Endothelial cell of umbilical vein (primary cell): ENCODE data around the gene OPRM1. TPM values are rescaled to one million over a fixed set of nuclear protein-coding genes. Genes with fewer than 3 reads are reported as not detected.

Experiments
- BruUV-seq: library from RNA; stranded (reverse); fragments of 400-500 nt; replicated peaks from 2 replicates; lab custom pipeline; 2021; lab: Mats Ljungman, UMichigan
- CTCF ChIA-PET: fragments of 300-600, 350-600 bp; sonication (Branson Sonifier 250); formaldehyde crosslinking; loops from one replicate; lab custom pipeline; 2021; ENCODE audit warnings: antibody characterized with exemption, inconsistent platforms; lab: Charles Lee
- POLR2A ChIA-PET: fragments of 300-600, 350-600 bp; sonication (Branson Sonifier 250); formaldehyde crosslinking; loops from one replicate; lab custom pipeline; 2021; ENCODE audit warnings: antibody characterized with exemption, inconsistent platforms; lab: Charles Lee
- DNase-seq: peaks from one replicate; pipeline ENCODE4 v3.0.0-alpha.2; 2011; ENCODE audit warnings: low read depth, low spot score
- FAIRE-seq: peaks from 2 replicates; lab custom pipeline; 2011; peaks lifted over from hg19 to GRCh38; lab: Jason Lieb, UNC
- H2AFZ ChIP-seq: 2 replicates; pipeline ENCODE4 v1.6.0; 2012; ENCODE audit warnings: low read depth, low read length, control low read depth, inconsistent platforms
- H3K27ac ChIP-seq: 2 replicates; pipeline ENCODE4 v1.5.1; 2011; ENCODE audit warnings: low read depth, mild to moderate bottlenecking, control low read depth, low read length, moderate library complexity; ENCODE audit not compliant: insufficient read depth
- H3K27me3 ChIP-seq, 2 experiments: 2 replicates each; pipeline versions ENCODE4 v1.6.0 to v1.6.1; 2011; ENCODE audit warnings: low read length in 2 of 2, mixed read lengths in 1 of 2; ENCODE audit not compliant: control insufficient read depth in 2 of 2, insufficient read depth in 2 of 2
- H3K36me3 ChIP-seq, 2 experiments: 2 replicates in 1 of 2; 3 replicates in 1 of 2; pipeline ENCODE4 v1.5.1; 2011; ENCODE audit warnings: low read length in 2 of 2, mild to moderate bottlenecking in 1 of 2, moderate library complexity in 1 of 2; ENCODE audit not compliant: control insufficient read depth in 2 of 2, insufficient read depth in 2 of 2; ENCODE audit errors: extremely low read depth in 1 of 2
- H3K4me1 ChIP-seq: 3 replicates; pipeline ENCODE4 v1.5.1; 2011; ENCODE audit warnings: mild to moderate bottlenecking, low read length; ENCODE audit not compliant: control insufficient read depth, insufficient read depth; ENCODE audit errors: extremely low read depth
- H3K4me2 ChIP-seq: 2 replicates; pipeline ENCODE4 v1.6.1; 2011; ENCODE audit warnings: low read length, control low read depth, mixed read lengths; ENCODE audit not compliant: insufficient read depth
- H3K4me3 ChIP-seq, 3 experiments: fragments of 200-600 bp in 1 of 3; sonication (generic), shearing (Covaris generic) in 1 of 3; replicated peaks in 1 of 3; 2 replicates each; pipeline ENCODE4 v1.5.1; 2011 to 2016; ENCODE audit warnings: control low read depth in 3 of 3, low read length in 3 of 3, mild to moderate bottlenecking in 2 of 3, inconsistent platforms in 1 of 3, low read depth in 1 of 3, moderate library complexity in 1 of 3; ENCODE audit not compliant: insufficient read depth in 1 of 3
- H3K79me2 ChIP-seq: 2 replicates; pipeline ENCODE4 v1.6.0; 2012; ENCODE audit warnings: low read length, inconsistent platforms; ENCODE audit not compliant: control insufficient read depth, insufficient read depth
- H3K9ac ChIP-seq: replicated peaks from 2 replicates; pipeline ENCODE3; 2011; ENCODE audit warnings: low read length, control low read depth; ENCODE audit not compliant: insufficient read depth; ENCODE audit errors: extremely low read depth
- H3K9me1 ChIP-seq: replicated peaks from 3 replicates; pipeline ENCODE4 v1.6.0; 2011; ENCODE audit warnings: mild to moderate bottlenecking, low read length; ENCODE audit not compliant: control insufficient read depth, insufficient read depth; ENCODE audit errors: extremely low read depth
- H3K9me3 ChIP-seq: replicated peaks from 2 replicates; pipeline ENCODE4 v1.5.1; 2012; ENCODE audit warnings: low read length, inconsistent platforms; ENCODE audit not compliant: control insufficient read depth, insufficient read depth
- H4K20me1 ChIP-seq: replicated peaks from 2 replicates; pipeline ENCODE3; 2011; ENCODE audit warnings: mild to moderate bottlenecking, low read length; ENCODE audit not compliant: control insufficient read depth, insufficient read depth; ENCODE audit errors: extremely low read depth
- EZH2 ChIP-seq: IDR thresholded peaks from 2 replicates; pipeline ENCODE4 v1.6.1; 2012; ENCODE audit warnings: borderline replicate concordance, low read depth, mild to moderate bottlenecking, moderate library complexity, low read length, inconsistent platforms; ENCODE audit not compliant: severe bottlenecking
- FOS ChIP-seq: IDR thresholded peaks from 2 replicates; pipeline ENCODE4 v1.6.1; 2011; ENCODE audit warnings: mild to moderate bottlenecking, low read length, moderate library complexity, borderline replicate concordance; ENCODE audit not compliant: insufficient read depth
- GATA2 ChIP-seq: IDR thresholded peaks from 2 replicates; pipeline ENCODE4 v1.7.0; 2011; ENCODE audit warnings: low read depth, mild to moderate bottlenecking, moderate library complexity, mixed read lengths, low read length; ENCODE audit not compliant: insufficient read length, insufficient read depth
- JUN ChIP-seq: IDR thresholded peaks from 2 replicates; pipeline ENCODE4 v1.6.1; 2011; ENCODE audit warnings: borderline replicate concordance, low read depth; ENCODE audit not compliant: insufficient read length, insufficient read depth
- MYC ChIP-seq: IDR thresholded peaks from one replicate; pipeline ENCODE4 v1.6.1; 2011; ENCODE audit warnings: mild to moderate bottlenecking, low read depth, low read length
- POLR2A ChIP-seq: IDR thresholded peaks from 2 replicates; pipeline ENCODE4 v1.6.1; 2012; ENCODE audit warnings: low read depth, mild to moderate bottlenecking, control low read depth, low read length
- POLR2AphosphoS5 ChIP-seq: IDR thresholded peaks from 2 replicates; pipeline ENCODE4 v1.6.1; 2012; ENCODE audit warnings: low read depth, mild to moderate bottlenecking, control low read depth, low read length, moderate library complexity; ENCODE audit not compliant: insufficient read depth
- dilution Hi-C: fragments of 300-500 bp; cut with MboI; formaldehyde crosslinking; loops from one replicate; pipeline ENCODE4 v1.15.0; 2019; ENCODE audit warnings: low sequenced_read_pairs; ENCODE audit not compliant: extremely low pct_ligation_motif_present
- intact Hi-C: fragments of 100-400 bp; cut with micrococcal nuclease; formaldehyde crosslinking; loops from one replicate; pipeline ENCODE4 v1.10.0; 2022
- polyA plus RNA-seq, 4 experiments: library from polyadenylated mRNA; depleted of rRNA in 3 of 4; stranded (reverse) in 3 of 4; unstranded in 1 of 4; fragments of >200 nt; gene quantifications; 2 replicates each; pipeline versions ENCODE4 v1.2.1 to v1.2.3, GENCODE V29; 2011 to 2012; ENCODE audit warnings: missing spikeins in 1 of 4
- total RNA-seq: library from RNA; stranded (reverse); gene quantifications from 2 replicates; pipeline ENCODE4 v1.2.3, GENCODE V29; 2021
- TF ChIP-seq, protein P1 (sequence below), 2 donors: IDR thresholded peaks; 1 replicate in 1 of 2; 2 replicates in 1 of 2; pipeline ENCODE4 v1.5.1; 2011; ENCODE audit warnings: low read length in 2 of 2, mild to moderate bottlenecking in 2 of 2, moderate library complexity in 2 of 2, control low read depth in 1 of 2, inconsistent platforms in 1 of 2, low read depth in 1 of 2; ENCODE audit not compliant: insufficient read depth in 1 of 2; ENCODE audit errors: extremely low read depth in 1 of 2
- TF ChIP-seq, protein P2 (sequence below): IDR thresholded peaks from 2 replicates; pipeline ENCODE4 v1.6.1; 2011; ENCODE audit not compliant: insufficient read depth, insufficient read length

The OPRM1 gene
- total and polyA plus RNA-seq, 2 donors (not counting 3 experiments of a cell fraction or from before 2014, with no cell fraction given), result not detected

DNA sequence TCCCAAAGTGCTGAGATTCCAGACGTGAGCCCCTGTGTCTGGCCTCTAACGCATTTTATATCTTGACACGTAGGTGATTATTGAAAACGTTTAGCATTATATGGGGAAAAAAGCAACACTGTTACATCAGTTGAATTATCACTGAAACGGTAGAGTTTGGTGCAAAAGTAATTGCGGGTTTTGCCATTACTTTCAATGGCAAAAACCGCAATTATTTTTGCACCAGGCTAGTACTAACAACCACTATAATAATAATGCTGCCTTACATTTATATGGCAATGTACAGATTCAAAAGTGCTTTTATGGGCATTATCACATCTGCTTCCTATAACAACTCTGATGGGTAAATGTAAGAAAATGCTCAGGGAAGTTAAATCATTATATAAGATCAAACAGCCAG lies 57.3 kb downstream of the OPRM1 start:
- dilution Hi-C loops, result no loop called here
- POLR2A ChIA-PET, result no interaction called here
- no TSS peak for BruUV-seq

DNA sequence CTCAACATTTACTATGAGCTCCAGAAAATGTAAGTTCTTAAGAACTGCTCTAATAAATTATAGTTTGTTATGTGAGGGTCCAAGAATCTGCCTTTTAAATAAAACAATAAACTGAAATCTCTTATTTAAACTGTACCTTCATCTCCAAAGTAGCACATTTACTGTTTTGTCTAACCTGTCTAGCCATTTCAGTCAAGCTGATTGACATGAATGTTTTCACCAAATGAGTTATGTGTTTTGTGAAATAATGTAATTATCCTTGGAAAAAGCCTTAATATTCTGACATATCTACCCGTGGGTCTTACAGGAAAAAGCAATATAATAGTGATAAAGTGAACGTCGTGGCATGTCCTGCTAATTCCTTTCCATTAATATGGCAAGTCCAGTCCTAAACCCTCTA lies 57.8 kb downstream of the OPRM1 start:
- Histone ChIP-seq H4K20me1 (no peaks in the 10 kb centered on the region), H3K27ac (no peak overlapping the region), H3K9me3 (no peaks in the 10 kb centered on the region), H2AFZ (no peak overlapping the region), H3K36me3 (no peaks in the 10 kb centered on the region), H3K4me3 (no peak overlapping the region), H3K9me1 (no peaks in the 10 kb centered on the region), H3K79me2 (no peaks in the 10 kb centered on the region), H3K4me2 (no peak overlapping the region), H3K9ac (no peak overlapping the region), H3K4me1 (no peaks in the 10 kb centered on the region), H3K27me3 (no peaks in the 10 kb centered on the region)
- dilution Hi-C loops (no loop called here), intact Hi-C loops (no loop called here)
- ChIA-PET POLR2A (no interaction called here), CTCF (no interaction called here)
- no peak for DNase-seq
- TF ChIP-seq JUN, result no peak
- TF ChIP-seq POLR2AphosphoS5, result no peak
- no peak for TF ChIP-seq POLR2A
- TF ChIP-seq, protein P1, sequence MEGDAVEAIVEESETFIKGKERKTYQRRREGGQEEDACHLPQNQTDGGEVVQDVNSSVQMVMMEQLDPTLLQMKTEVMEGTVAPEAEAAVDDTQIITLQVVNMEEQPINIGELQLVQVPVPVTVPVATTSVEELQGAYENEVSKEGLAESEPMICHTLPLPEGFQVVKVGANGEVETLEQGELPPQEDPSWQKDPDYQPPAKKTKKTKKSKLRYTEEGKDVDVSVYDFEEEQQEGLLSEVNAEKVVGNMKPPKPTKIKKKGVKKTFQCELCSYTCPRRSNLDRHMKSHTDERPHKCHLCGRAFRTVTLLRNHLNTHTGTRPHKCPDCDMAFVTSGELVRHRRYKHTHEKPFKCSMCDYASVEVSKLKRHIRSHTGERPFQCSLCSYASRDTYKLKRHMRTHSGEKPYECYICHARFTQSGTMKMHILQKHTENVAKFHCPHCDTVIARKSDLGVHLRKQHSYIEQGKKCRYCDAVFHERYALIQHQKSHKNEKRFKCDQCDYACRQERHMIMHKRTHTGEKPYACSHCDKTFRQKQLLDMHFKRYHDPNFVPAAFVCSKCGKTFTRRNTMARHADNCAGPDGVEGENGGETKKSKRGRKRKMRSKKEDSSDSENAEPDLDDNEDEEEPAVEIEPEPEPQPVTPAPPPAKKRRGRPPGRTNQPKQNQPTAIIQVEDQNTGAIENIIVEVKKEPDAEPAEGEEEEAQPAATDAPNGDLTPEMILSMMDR (IDR thresholded peaks at IDR 0.05; ENCODE audit: extremely low read depth in 1 of 2, insufficient read depth in 1 of 2, low read depth in 1 of 2, low read length in 2 of 2), result no peak
- no peak for TF ChIP-seq MYC
- TF ChIP-seq FOS, result no peak
- TF ChIP-seq, protein P2, sequence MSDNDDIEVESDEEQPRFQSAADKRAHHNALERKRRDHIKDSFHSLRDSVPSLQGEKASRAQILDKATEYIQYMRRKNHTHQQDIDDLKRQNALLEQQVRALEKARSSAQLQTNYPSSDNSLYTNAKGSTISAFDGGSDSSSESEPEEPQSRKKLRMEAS, result no peak
- no peak for TF ChIP-seq EZH2
- TF ChIP-seq GATA2, result no peak
- BruUV-seq, result no TSS peak
- no peak for FAIRE-seq

More for the DNA sequence above, 57.3 kb downstream of the OPRM1 start:
- no peaks in the 10 kb centered on the region for H3K27me3 ChIP-seq
- H3K4me2 ChIP-seq, result no peak overlapping the region
- TF ChIP-seq POLR2A, result no peak
- TF ChIP-seq, protein P2, result no peak
- H2AFZ ChIP-seq, result no peak overlapping the region
- no peaks in the 10 kb centered on the region for H3K36me3 ChIP-seq
- intact Hi-C loops, result no loop called here
- DNase-seq (no peak), FAIRE-seq (no peak)
- H3K79me2 ChIP-seq, result no peaks in the 10 kb centered on the region
- CTCF ChIA-PET, result no interaction called here
- H3K9ac ChIP-seq, result no peak overlapping the region
- no peaks in the 10 kb centered on the region for H3K9me3 ChIP-seq
- no peaks in the 10 kb centered on the region for H3K9me1 ChIP-seq
- H4K20me1 ChIP-seq, result no peaks in the 10 kb centered on the region
- no peak overlapping the region for H3K4me3 ChIP-seq
- H3K4me1 ChIP-seq, result no peaks in the 10 kb centered on the region
- no peak overlapping the region for H3K27ac ChIP-seq
